Gastrocnemius medialis (tissue), 4 donors: ENCODE results near the gene CRHR1.

Experiments used
- CTCF ChIP-seq, 5 experiments: fragments of 450-650 bp in 3 of 5; fragments of 200-600 bp in 2 of 5; sonication (generic) in 2 of 5; IDR thresholded peaks in 4 of 5; conservative IDR thresholded peaks in 1 of 5; 1 replicate in 4 of 5; 2 replicates in 1 of 5; pipeline ENCODE4 v1.5.1; 2016 to 2019; ENCODE audit warnings: antibody characterized with exemption in 5 of 5, mild to moderate bottlenecking in 3 of 5, moderate library complexity in 3 of 5
- POLR2A ChIP-seq, 2 donors: fragments of 450-650 bp; IDR thresholded peaks; one replicate each; pipeline ENCODE4 v1.6.1; 2017; ENCODE audit warnings: antibody characterized with exemption in 2 of 2, mild to moderate bottlenecking in 2 of 2, moderate library complexity in 2 of 2

- TF ChIP-seq CTCF (IDR thresholded peaks at IDR 0.05 in 4 of 5, conservative IDR thresholded peaks at IDR 0.05 in 1 of 5), result no peak
- no peak for TF ChIP-seq POLR2A (IDR thresholded peaks at IDR 0.05)
Observed at GRCh38 chr17:45809499-45809898, 25.4 kb downstream of the CRHR1 start.
